ENCODE measurements around the gene TRIM8.

GRCh38 chr10:102657984-102658724 is 13.9 kb downstream of the TRIM8 start:
- TF ChIP-seq CTCF (IDR thresholded peaks at IDR 0.05) (no peak), POLR2A (IDR thresholded peaks at IDR 0.05) (no peak)

All from vagina (tissue), 2 donors.